ENCODE measurements around the gene SGSM2.

The SGSM2 gene

DNA sequence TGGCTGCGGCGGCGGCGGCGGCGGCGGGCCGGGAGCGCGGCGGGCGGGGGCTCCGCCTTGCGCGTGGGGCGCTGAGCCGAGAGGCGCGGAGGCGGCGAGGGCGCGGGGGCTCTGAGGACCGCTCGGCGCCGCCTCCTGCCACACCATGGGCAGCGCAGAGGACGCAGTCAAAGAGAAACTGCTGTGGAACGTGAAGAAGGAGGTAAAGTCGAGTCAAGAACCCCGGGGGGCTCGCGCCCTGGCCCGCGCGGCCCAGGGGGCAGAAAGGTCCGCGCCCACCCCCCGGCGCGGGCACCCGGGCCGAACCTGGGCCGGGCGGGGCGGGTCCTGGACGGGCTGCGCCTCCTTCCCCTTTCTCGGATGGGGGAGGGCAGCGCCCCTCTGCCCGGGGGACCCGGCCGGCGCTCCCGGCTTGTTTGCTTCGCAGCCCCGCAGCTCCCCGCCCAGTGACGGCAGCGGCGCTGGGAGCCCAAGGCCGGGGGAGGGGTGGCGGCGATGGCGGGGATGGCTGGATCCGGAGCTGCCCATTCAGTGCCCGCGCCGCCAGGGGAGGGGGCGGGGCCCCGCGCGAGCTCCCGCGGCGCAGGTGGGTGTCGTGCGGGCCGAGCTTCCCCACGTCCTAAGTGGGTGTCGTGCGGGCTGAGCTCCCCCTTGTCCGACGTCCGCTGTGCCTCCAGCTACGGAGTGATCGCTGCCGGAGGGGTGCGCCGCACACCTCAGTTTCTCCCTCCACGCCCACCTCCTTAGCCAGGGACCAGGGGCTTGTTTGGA lies 428 bp downstream of the SGSM2 start:
- peak in 1 of 2 donors; percentile 14 for DNase-seq (ENCODE audit: low read depth in 2 of 2)

DNA sequence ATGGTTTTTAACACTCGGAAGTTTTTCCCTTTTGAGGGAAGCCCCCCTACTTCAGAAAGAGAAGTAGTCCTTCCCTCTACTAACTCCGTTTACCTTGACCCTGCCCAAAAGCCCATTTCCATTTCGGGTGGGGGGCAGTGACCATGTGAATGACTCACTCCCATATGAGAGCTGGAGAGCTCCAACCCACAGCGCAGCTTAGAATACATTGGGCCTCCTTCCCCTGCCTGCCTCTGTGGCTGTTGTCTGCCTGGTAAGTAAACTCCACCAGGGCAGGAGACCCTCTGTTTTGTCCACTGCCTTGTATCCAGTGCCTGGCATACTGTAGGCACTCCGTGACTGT lies 985 bp downstream of the SGSM2 start:
- DNase-seq (ENCODE audit: low read depth in 2 of 2): no peak

DNA sequence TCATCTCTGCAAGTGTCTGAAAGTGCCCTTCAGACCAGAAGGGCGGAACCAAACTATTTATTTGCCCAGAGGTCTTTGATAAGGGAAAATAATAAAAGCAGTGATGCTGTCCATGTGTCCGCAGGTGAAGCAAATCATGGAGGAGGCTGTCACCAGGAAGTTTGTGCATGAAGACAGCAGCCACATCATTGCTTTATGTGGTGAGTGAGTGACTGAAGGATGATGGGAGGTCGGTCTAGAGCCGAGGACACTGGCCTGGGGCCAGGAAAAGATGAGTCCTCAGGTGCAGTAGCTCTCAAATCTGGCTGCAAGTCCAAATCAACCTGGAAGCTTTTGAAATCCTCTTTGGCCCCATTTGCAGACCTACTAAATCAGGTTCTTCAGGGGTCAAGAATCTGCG lies 6.1 kb downstream of the SGSM2 start:
- DNase-seq (ENCODE audit: low read depth in 2 of 2): peak in 1 of 2 donors; percentile 23

DNA sequence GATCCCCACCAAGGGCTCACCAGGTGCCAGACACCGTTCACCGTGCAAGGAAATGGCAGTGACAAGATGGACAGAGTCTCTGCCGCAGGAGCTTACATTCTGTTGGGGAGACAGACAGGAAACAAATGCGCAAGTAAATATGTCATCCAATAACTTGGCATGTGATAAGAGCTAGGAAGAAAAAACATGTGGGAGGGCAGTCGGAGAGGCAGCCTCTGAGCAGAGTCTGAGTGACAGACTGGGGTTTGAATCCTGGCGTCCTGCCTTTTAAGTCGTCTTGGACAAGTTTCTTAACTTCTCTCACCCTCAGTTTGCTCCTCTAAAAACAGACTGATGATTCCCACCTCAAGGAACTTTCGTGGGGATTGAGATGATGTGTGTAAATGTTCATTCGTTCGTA lies 7.2 kb downstream of the SGSM2 start:
- no peak for DNase-seq (ENCODE audit: low read depth in 2 of 2)

DNA sequence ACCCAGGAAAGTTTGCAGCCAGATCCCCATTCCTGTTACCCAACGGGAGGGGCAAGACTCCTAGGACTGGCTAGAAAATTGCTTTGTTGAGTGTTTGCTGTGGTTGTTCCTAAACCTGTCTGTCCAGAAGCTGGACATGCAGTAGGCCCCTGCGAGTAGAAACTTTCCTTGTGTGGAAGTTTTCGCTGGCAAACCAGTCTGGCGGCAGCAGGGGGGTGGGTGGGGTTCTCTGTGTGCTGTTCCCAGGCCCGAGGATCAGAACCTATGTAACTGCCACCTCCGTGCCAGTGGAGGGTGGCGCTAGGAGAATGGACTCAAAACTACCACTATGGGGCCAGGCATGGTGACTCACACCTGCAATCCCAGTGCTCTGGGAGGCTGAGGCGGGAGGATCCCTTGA lies 9.2 kb downstream of the SGSM2 start:
- no peak for DNase-seq (ENCODE audit: low read depth in 2 of 2)

DNA sequence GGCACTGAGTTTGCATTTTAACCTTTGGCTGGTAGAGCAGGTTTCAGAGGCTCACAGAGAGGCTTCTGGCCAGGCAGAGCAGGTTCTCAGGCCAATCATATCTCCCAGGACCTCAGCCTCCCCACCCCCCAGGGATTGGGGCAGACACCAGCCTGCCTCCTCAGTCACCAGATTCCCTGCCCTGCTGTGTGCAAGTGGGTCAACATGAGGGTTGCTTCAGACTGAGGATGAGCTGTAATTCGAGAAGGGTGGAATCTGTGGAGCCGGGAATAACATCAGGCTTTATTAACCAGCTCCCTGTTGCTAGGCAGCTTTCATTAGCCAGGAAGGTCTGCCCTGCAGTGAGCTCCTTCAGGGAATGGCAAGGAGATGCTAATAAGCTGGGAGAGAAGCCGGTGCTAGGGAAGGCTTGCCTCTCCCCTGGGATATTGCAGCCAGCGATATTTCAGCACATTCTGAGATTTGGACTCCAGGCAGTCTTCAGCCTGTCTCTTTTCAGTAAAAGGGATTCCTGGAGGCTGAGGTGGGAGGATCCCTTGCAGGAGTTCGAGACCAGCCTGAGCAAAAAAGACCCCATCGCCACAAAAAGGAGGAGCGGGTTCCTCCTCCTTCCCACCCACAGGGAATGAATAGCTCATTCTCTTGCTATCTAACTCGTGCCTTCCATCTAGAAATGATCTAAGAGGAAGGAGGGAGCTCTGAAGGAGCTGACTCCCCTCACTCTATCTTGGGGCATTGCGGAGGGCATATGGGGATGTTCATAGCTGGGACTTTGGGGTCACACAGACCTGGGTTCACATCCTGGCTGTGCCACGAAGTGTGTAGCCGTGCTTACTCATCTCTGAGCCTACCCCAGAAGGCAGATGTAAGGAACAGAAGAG lies 10.7 kb downstream of the SGSM2 start:
- no peak for DNase-seq (ENCODE audit: low read depth in 2 of 2)

DNA sequence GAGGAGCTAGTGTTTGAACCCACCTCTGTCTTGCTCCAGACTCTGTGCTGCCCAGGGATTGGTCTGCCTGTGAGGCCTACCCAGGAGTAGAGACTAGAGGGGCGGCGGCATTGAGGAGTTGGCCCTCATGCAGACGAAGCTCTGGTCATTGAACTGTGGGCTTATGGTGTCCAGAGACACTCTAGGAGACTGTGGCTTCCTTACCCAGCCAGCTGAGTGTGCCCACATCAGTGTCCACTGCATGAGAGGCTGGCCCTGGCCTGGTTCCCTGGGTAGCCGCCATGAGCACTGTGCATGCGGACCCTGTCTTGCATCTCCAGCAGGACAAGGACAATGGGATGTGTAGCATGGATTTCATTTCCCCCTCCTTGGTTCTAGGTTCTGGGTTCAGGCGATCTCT lies 14.0 kb downstream of the SGSM2 start:
- DNase-seq (ENCODE audit: low read depth in 2 of 2): no peak

DNA sequence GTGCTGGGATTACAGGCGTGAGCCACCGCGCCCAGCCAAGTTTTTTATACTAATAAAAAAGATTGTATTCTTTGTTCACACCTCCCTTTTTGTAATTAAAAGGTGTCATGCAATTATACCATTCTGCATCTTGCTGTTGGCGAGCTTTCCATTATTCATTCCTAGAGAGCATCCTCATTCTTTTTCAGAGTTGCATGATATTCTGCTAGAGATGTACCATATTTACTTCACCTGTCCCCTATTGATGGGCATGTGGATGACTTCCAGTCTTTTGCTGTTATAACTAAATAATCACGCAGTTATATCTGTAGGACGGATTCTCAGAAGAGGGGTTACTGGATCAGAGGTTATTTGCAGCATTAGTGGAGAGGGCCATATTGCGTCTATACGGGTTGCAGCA lies 17.0 kb downstream of the SGSM2 start:
- DNase-seq (ENCODE audit: low read depth in 2 of 2): no peak

DNA sequence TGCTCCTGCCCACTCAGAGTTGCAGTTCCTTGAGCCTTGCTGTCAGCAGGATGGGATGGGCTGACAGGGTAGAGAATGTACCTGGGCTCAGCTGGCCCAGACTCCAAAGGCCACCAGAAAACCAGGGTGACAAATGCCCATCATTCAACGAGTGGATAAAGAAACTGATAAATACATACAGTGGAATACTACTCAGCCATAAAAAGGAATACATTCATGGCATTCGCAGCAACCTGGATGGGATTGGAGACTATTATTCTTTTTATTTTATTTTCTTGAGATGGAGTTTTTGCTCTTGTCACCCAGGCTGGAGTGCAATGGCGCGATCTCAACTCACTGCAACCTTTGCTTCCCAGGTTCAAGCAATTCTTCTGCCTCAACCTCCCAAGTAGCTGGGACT lies 19.9 kb downstream of the SGSM2 start:
- no peak for DNase-seq (ENCODE audit: low read depth in 2 of 2)

DNA sequence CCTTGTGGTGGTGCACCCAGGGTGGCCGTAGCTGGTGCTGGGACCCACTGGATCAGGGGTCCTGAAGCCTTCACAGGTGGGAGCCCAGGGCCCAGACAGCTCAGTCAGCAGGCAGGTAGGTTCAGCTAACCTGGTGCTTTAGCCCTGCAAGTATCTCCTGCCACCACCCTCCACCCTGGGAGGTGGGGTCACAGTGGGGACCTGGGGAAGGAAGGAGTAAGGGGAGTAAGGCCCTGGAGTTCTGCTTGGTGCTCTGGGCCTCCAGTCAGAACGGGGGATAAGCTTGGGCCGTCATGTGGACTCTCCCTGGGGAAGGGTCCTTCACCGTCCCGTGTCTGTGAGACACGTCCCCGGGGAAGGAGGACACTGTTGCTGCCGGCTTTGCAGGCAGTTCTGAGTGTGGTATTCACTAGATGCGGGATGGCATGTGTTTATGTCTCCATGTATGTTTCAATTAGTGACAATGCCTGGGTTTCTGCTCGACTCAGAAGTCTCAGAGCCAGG lies 20.7 kb downstream of the SGSM2 start:
- no peak for DNase-seq (ENCODE audit: low read depth in 2 of 2)

DNA sequence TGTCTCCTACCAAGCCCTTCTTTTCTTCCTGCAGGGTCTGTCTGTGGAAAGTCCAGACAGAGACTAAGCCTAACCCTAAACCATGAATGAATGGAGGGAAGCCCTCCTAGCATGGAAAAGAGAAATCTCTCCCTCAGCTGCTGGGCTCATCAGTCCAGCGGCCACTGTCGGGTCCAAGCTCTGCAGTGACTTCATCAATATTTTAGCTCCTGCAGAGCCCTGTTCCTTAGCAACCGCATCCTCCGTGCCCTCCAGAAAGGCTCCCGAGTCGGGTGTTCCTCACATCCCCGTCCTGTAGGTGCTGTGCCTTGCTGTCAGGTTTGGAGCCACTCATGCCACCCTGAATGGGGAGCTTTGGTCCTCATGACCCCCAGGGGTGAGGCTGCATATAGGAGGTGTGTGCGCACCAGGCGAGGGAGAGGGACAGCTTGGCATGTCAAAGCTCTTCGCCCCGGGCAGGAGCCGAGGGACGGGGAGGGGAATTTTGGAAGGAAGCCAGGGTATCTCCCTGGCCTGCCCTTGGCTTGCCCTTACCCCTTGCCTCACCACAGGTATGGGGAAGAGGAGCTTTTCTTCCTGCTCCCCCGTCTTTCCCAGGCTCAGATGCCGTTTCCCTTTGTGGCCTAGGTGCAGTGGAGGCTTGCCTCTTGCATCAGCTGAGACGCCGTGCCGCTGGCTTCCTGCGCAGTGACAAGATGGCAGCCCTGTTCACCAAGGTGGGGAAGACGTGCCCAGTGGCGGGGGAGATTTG lies 23.9 kb downstream of the SGSM2 start:
- no peak for DNase-seq (ENCODE audit: low read depth in 2 of 2)

DNA sequence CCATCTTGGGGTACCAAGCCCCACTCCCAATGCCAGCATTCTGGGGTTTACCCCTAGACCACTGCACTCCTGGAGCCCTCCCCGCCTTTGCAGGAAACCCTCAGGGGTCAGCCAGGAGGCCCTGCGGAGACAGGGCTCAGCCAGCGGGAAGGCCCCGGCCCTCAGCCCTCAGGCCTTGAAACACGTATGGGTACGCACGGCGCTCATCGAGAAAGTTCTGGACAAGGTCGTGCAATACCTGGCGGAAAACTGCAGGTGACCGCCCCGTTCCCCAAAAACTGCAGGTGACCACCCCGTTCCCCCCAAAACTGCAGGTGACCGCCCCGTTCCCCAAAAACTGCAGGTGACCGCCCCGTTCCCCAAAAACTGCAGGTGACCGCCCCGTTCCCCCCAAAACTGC lies 24.7 kb downstream of the SGSM2 start:
- DNase-seq (ENCODE audit: low read depth in 2 of 2): no peak

DNA sequence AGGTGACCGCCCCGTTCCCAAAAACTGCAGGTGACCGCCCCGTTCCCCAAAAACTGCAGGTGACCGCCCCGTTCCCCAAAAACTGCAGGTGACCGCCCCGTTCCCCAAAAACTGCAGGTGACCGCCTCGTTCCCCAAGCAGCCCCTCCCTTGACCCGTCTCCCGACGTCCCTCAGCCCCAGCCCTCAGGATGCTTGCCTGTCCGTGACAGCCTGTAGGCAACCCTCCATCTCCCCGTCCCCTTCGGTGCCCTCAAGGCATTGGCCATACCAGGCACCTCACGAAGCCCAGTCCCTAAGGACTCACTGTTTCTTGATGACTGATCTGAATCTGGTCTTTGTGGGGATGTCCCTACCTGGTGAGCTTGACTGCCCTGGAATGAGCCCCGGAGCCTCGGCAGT lies 25.1 kb downstream of the SGSM2 start:
- DNase-seq (ENCODE audit: low read depth in 2 of 2): no peak

DNA sequence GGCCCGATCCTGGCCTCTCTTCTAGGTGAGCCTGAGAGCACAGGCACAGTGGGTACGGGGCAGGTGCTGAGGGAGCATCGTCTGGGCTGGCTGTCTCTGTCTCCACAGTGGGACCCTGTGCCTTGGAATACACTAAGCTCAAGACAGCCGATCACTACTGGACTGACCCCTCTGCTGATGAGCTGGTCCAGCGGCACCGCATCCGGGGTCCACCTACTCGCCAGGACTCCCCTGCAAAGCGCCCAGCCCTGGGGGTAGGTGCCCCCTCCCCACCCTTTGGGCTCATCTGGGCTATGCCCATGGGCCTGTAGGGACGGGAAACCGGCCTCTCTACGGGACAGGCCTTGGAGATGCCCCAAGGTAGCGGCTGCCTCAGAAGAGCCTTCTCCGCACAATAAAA lies 25.6 kb downstream of the SGSM2 start:
- no peak for DNase-seq (ENCODE audit: low read depth in 2 of 2)

DNA sequence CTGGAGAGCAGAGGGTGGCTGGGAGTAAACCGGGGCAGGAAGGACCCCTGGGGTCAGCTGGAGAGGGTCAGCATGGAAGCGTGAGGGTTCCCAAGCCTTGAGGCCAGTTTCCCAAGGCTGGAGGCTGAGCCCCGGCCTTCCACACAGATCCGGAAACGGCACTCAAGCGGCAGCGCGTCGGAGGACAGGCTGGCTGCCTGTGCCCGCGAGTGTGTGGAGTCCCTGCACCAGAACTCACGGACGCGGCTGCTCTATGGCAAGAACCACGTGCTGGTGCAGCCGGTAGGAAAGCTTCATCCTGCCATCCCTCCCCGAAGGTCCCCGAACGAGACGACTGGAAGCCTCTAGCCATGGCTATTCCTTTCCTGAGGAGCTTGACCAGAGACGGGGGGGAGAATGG lies 26.0 kb downstream of the SGSM2 start:
- DNase-seq (ENCODE audit: low read depth in 2 of 2): no peak

DNA sequence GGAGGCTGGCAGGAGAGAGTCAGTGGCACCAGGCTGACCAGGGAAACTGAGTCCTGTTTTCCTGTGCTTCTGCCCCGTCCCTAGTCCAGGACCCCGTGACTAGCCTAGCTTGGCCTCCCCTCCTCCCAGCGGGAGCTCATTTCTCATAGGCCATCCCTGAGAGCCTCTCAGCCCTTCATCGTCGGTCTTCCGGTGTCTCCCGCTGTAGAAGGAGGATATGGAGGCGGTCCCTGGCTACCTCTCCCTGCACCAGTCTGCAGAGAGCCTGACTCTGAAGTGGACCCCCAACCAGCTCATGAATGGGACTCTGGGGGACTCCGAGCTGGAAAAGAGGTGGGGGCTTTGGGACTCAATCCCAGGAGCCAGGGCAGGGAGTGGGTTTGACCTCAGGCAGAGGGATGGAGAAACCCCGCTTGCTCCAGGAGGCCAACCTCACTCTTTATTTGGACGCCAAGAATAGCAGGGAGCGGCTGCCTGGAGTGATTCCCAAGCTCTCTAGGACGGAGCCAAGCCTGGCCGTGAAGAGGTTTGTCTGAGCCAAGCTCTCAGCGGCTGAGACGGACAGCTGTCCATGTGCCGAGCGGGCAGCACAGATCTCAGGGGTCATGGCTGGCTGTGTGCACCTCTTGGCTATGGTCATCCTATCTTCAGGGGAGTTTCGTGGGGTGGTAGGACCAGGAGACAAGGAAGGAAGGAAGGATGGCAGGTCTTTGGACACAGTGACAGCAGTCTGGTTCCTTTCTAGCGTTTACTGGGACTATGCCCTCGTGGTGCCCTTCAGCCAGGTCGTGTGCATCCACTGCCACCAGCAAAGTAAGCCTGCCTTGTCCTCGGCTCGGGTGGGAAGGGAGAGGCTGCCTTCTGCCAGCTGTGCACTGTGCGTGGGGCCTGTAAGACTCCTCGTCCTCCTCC lies 26.8 kb downstream of the SGSM2 start:
- no peak for DNase-seq (ENCODE audit: low read depth in 2 of 2)

DNA sequence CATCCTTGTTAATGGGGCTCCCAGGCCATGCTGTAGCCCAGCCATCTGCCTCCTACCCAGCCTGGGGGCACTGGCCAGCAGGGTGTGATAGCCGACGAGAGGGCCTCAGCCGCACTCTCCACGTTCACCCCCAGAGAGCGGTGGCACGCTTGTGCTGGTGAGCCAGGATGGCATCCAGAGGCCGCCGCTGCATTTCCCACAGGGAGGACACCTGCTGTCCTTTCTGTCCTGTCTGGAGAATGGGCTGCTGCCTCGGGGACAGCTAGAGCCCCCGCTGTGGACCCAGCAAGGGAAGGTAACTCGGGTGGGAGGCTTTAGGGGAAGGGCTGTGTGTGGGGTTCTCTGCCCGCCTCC lies 27.4 kb downstream of the SGSM2 start:
- DNase-seq (ENCODE audit: low read depth in 2 of 2): no peak

DNA sequence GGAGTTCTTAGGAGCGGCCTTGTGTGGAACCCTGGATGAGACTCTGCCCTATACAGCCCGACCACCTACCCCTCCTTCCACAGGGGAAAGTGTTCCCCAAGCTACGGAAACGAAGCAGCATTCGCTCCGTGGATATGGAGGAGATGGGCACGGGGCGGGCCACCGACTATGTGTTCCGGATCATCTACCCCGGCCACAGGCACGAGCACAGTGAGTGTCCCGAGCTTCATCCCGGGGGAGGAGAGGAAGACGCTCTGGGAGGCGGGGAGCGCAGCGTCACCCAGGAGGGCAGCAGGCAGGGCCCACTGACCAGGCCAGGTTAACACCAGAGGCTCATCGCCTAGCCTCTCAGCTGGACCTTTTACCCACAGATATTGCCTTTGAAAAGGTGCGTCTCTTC lies 27.8 kb downstream of the SGSM2 start:
- DNase-seq (ENCODE audit: low read depth in 2 of 2): no peak

DNA sequence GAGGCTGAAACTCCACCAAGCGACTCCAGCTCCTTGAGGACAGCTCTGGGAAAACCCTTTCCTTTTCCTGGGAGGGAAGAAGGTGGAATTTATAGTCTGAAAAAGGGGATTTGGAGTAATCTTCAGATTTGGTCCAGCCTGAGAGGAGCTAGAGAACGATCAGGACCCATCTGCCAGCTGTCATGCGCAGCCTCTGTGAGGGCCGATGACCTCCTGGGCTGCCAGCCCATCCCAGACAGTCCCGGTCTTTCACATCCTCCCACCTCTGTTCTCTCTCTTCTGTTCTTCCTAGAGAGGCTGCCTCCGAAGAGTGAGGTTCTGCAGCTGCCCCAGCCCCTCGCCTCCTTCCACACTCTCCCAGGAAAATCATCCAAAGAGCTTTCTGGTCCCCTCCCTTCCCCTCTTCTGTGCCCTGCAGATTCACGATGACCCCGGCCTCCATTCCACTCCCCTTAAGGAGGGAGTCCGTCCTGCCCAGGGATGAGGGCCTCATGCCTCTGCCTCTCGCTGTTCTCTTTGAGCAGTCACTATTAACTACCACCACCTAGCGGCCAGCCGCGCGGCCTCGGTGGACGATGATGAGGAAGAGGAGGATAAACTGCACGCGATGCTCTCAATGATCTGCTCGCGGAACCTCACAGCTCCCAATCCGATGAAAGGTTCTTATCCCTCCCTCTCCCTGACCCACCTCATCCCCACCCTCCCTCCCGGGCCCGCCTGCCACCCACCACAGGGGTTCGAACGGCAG lies 29.6 kb downstream of the SGSM2 start:
- no peak for DNase-seq (ENCODE audit: low read depth in 2 of 2)

DNA sequence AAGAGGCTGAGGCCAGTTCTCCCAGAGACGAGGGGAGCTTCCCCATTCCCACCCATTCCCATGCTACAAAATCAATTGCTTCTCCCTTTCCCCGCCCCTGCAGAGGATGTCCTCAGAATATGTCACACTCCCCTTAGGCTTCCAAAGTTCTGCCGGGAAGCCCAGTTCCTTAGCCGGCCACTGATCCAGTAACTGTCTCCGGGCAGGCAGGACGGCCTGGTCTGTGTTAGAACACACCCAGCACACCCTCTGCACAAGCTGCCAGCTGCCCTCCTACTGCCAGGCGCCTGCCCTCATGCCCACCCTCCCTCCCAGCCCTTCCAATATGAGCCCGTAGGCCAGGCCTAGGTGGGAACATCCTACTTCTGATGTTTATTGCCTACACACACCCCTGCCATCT lies 31.1 kb downstream of the SGSM2 start:
- DNase-seq (ENCODE audit: low read depth in 2 of 2): no peak

DNA sequence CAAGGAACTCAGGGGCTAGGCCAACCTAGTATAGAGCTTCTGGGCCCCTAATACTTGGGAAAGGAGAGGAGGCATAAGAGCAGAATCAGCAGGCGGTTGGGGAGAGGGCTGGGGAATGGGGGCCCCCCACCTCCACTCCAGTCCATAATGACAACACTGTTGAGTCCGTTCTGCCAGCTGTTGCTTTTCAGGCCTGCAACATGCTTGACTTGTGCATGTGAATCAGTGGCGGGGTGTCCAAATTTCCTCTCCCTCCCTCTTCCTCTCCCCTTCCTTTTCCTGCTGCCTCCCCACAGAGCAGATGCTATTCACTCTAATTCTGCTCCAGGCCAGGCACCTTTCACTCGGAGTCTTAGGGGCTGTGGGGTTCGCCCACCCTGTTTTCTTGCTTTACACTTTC lies 31.7 kb downstream of the SGSM2 start:
- DNase-seq (ENCODE audit: low read depth in 2 of 2): no peak

Data from activated CD8-positive, alpha-beta memory T cell treated with anti-CD3 and anti-CD28 coated beads for 4 hours (primary cell).